ENCODE measurements around the gene DCLK2. TPM values are rescaled to one million over a fixed set of nuclear protein-coding genes. Genes with fewer than 3 reads are reported as not detected.
"Not testable (repeated sequence)": the region's sequence is repeated elsewhere in the genome, so short reads cannot be mapped to it uniquely, and the experiment has no call there.

The DCLK2 gene
- total and polyA plus RNA-seq, 2 of the 4 experiments (the other 2 are of a cell fraction) = 11.3 to 15.5 TPM

- H3K14ac ChIP-seq (replicated peaks; ENCODE audit: low read depth, low read length); H3K27ac ChIP-seq (ENCODE audit: insufficient read depth, low read length); H2BK120ac ChIP-seq (ENCODE audit: low read depth, low read length); H3K79me1 ChIP-seq (ENCODE audit: low read depth in 1 of 2, low read length in 2 of 2); H3K9me3 ChIP-seq (ENCODE audit: control insufficient read depth, insufficient read depth, low read length); H4K8ac ChIP-seq (ENCODE audit: low read depth in 2 of 2, low read length in 2 of 2); intact Hi-C loops (cut with micrococcal nuclease); H2AK9ac ChIP-seq (replicated peaks; ENCODE audit: low read depth, low read length, poor library complexity); H2AK5ac ChIP-seq (ENCODE audit: low read depth, low read length); H2BK20ac ChIP-seq (ENCODE audit: low read depth, low read length); H2BK15ac ChIP-seq (ENCODE audit: low read depth, low read length); H3K4me1 ChIP-seq (ENCODE audit: control insufficient read depth, insufficient read depth, low read length); H3K9ac ChIP-seq (ENCODE audit: low read depth, low read length); H3K23ac ChIP-seq (ENCODE audit: low read depth, low read length); H4K91ac ChIP-seq (ENCODE audit: insufficient read depth, low read depth, low read length); DNase-seq; H3K4me3 ChIP-seq (ENCODE audit: insufficient read depth, low read depth, low read length); dilution Hi-C loops (cut with HindIII; ENCODE audit: low sequenced_read_pairs, unreplicated experiment); H3K4me2 ChIP-seq (ENCODE audit: low read depth, low read length); H2AFZ ChIP-seq (replicated peaks; ENCODE audit: low read length, poor library complexity); H4K5ac ChIP-seq (ENCODE audit: low read depth, low read length); H3K56ac ChIP-seq (ENCODE audit: extremely low read depth, insufficient read depth, low read length); POLR2A ChIA-PET (ENCODE audit: unreplicated experiment); H3K18ac ChIP-seq (ENCODE audit: low read depth, low read length); ATAC-seq (ENCODE audit: low read depth); H3K4ac ChIP-seq (ENCODE audit: low read depth, low read length); in situ Hi-C loops (cut with MboI; ENCODE audit: low sequenced_read_pairs); H2BK5ac ChIP-seq (ENCODE audit: low read depth, low read length, poor library complexity, severe bottlenecking); H4K20me1 ChIP-seq (ENCODE audit: insufficient read depth, low read length); H3K9me1 ChIP-seq (ENCODE audit: insufficient read depth, low read length); BruUV-seq (replicated peaks); H3K36me3 ChIP-seq (ENCODE audit: control insufficient read depth, insufficient read depth, low read length); H3K27me3 ChIP-seq (ENCODE audit: control insufficient read depth, insufficient read depth, low read length): not testable (repeated sequence)
- WGBS, 2 experiments (ENCODE audit: extremely low coverage in 2 of 2, insufficient read length in 1 of 2) = no CpG with 5 or more reads among the region's 4 CpGs
- CTCF ChIA-PET = interaction anchor here (0.6 kb wide), 1 partner anchor 825 kb away, joined by 3 read pairs; no protein-coding TSS in a partner anchor
These were observed 119.0 kb downstream of the DCLK2 start for GRCh38 chr4:150197256-150197655.

Data from IMR-90 (cell line).